H1 (cell line): ENCODE data around the gene TGFBRAP1. TPM values are rescaled to one million over a fixed set of nuclear protein-coding genes. Genes with fewer than 3 reads are reported as not detected.

Experiments used
- CTCF ChIA-PET: fragments of 300-600 bp; sonication (Branson Sonifier 250); formaldehyde crosslinking; loops from one replicate; lab custom pipeline; 2021; ENCODE audit not compliant: partially characterized antibody; lab: Charles Lee
- POLR2A ChIA-PET: fragments of 300-600 bp; sonication (Branson Sonifier 250); formaldehyde crosslinking; loops from one replicate; lab custom pipeline; 2021; ENCODE audit warnings: inconsistent platforms; ENCODE audit not compliant: partially characterized antibody; lab: Charles Lee
- DNase-seq, 2 experiments: peaks; one replicate each; pipeline versions ENCODE4 v3.0.0 to v3.0.0-alpha.2; 2010 to 2022; ENCODE audit warnings: low spot score in 2 of 2, low read depth in 1 of 2, mixed read lengths in 1 of 2
- FAIRE-seq: peaks from 2 replicates; lab custom pipeline; 2011; peaks lifted over from hg19 to GRCh38; lab: Jason Lieb, UNC
- H2AFZ ChIP-seq: 2 replicates; pipeline ENCODE4 v1.8.1; 2012; ENCODE audit warnings: low read length, inconsistent platforms
- H2AK5ac ChIP-seq: 2 replicates; pipeline ENCODE4 v1.6.1; 2013; ENCODE audit warnings: low read depth, low read length
- H2BK120ac ChIP-seq: replicated peaks from 2 replicates; pipeline ENCODE3; 2013; ENCODE audit warnings: low read depth, low read length, inconsistent platforms
- H2BK12ac ChIP-seq: 2 replicates; pipeline ENCODE4 v1.6.1; 2013; ENCODE audit warnings: low read depth, low read length
- H2BK15ac ChIP-seq: 2 replicates; pipeline ENCODE4 v1.6.1; 2013; ENCODE audit warnings: low read length
- H2BK20ac ChIP-seq: 2 replicates; pipeline ENCODE4 v1.6.1; 2013; ENCODE audit warnings: low read length
- H2BK5ac ChIP-seq: 2 replicates; pipeline ENCODE4 v1.6.1; 2013; ENCODE audit warnings: low read depth, low read length
- H3K14ac ChIP-seq: 2 replicates; pipeline ENCODE4 v1.6.1; 2013; ENCODE audit warnings: inconsistent platforms; ENCODE audit not compliant: insufficient read length
- H3K18ac ChIP-seq: 2 replicates; pipeline ENCODE4 v1.6.1; 2013; ENCODE audit warnings: low read length; ENCODE audit errors: extremely low read depth
- H3K23ac ChIP-seq: 2 replicates; pipeline ENCODE4 v1.6.1; 2013; ENCODE audit warnings: inconsistent platforms; ENCODE audit not compliant: insufficient read length
- H3K23me2 ChIP-seq: 2 replicates; pipeline ENCODE4 v1.6.1; 2013; ENCODE audit warnings: low read depth, low read length
- H3K27ac ChIP-seq: 2 replicates; pipeline ENCODE4 v1.6.1; 2011; ENCODE audit warnings: low read depth, low read length, inconsistent platforms
- H3K27me3 ChIP-seq, 4 experiments: replicated peaks in 1 of 4; 1 replicate in 1 of 4; 2 replicates in 3 of 4; pipeline versions ENCODE4 v1.6.1 to v1.8.1; 2011 to 2013; ENCODE audit warnings: low read length in 3 of 4, mild to moderate bottlenecking in 3 of 4, inconsistent platforms in 2 of 4, mixed read lengths in 2 of 4, moderate library complexity in 1 of 4; ENCODE audit not compliant: control insufficient read depth in 3 of 4, insufficient read depth in 3 of 4; ENCODE audit errors: extremely low read depth in 1 of 4
- H3K36me3 ChIP-seq, 4 experiments: 2 replicates each; pipeline versions ENCODE4 v1.6.1 to v1.8.1; 2011 to 2013; ENCODE audit warnings: mild to moderate bottlenecking in 4 of 4, low read length in 3 of 4, moderate library complexity in 2 of 4, control low read depth in 1 of 4, inconsistent platforms in 1 of 4; ENCODE audit not compliant: insufficient read depth in 4 of 4, control insufficient read depth in 2 of 4
- H3K4ac ChIP-seq: replicated peaks from 2 replicates; pipeline ENCODE3; 2013; ENCODE audit warnings: low read length, low read depth, mixed read lengths, inconsistent platforms; ENCODE audit not compliant: insufficient read length
- H3K4me1 ChIP-seq, 4 experiments: replicated peaks in 1 of 4; 1 replicate in 1 of 4; 2 replicates in 3 of 4; pipeline versions ENCODE4 v1.6.1 to v1.8.1; 2011 to 2013; ENCODE audit warnings: low read length in 3 of 4, inconsistent platforms in 2 of 4, mixed read lengths in 1 of 4; ENCODE audit not compliant: insufficient read depth in 4 of 4, control insufficient read depth in 3 of 4
- H3K4me2 ChIP-seq, 2 experiments: 2 replicates each; pipeline versions ENCODE4 v1.6.1 to v1.8.1; 2011 to 2013; ENCODE audit warnings: low read depth in 2 of 2, low read length in 2 of 2, control low read depth in 1 of 2, inconsistent platforms in 1 of 2, mild to moderate bottlenecking in 1 of 2; ENCODE audit not compliant: insufficient read depth in 1 of 2
- H3K4me3 ChIP-seq, 4 experiments: fragments of 200-600, 300-600 bp in 1 of 4; sonication (generic), shearing (Covaris generic), sonication (Bioruptor Twin) in 1 of 4; 2 replicates each; pipeline versions ENCODE4 v1.5.1 to v1.8.1; 2011 to 2016; ENCODE audit warnings: low read length in 4 of 4, low read depth in 3 of 4, control low read depth in 2 of 4, inconsistent platforms in 2 of 4, mild to moderate bottlenecking in 2 of 4, mixed read lengths in 1 of 4, moderate library complexity in 1 of 4; ENCODE audit not compliant: insufficient read depth in 2 of 4; ENCODE audit errors: extremely low read depth in 1 of 4
- H3K56ac ChIP-seq: replicated peaks from 2 replicates; pipeline ENCODE3; 2013; ENCODE audit warnings: low read depth, mild to moderate bottlenecking, mixed read lengths, low read length, inconsistent platforms; ENCODE audit not compliant: insufficient read length
- H3K79me1 ChIP-seq: 2 replicates; pipeline ENCODE4 v1.6.1; 2013; ENCODE audit warnings: low read depth, low read length, control low read depth
- H3K79me2 ChIP-seq, 2 experiments: 2 replicates each; pipeline versions ENCODE4 v1.6.1 to v1.8.1; 2012 to 2013; ENCODE audit warnings: low read length in 2 of 2, mild to moderate bottlenecking in 2 of 2, inconsistent platforms in 1 of 2; ENCODE audit not compliant: insufficient read depth in 2 of 2, control insufficient read depth in 1 of 2
- H3K9ac ChIP-seq, 4 experiments: replicated peaks in 1 of 4; 1 replicate in 1 of 4; 2 replicates in 3 of 4; pipeline versions ENCODE4 v1.6.1 to v1.8.1; 2011 to 2013; ENCODE audit warnings: low read depth in 3 of 4, low read length in 3 of 4, control low read depth in 2 of 4, mild to moderate bottlenecking in 2 of 4, moderate library complexity in 2 of 4, inconsistent platforms in 1 of 4; ENCODE audit errors: extremely low read depth in 1 of 4
- H3K9me3 ChIP-seq, 2 experiments: 2 replicates each; pipeline versions ENCODE4 v1.6.1 to v1.8.1; 2012 to 2013; ENCODE audit warnings: mild to moderate bottlenecking in 2 of 2, moderate library complexity in 2 of 2, control low read depth in 1 of 2, inconsistent platforms in 1 of 2, low read depth in 1 of 2, low read length in 1 of 2, mixed read lengths in 1 of 2; ENCODE audit not compliant: insufficient read depth in 2 of 2
- H4K20me1 ChIP-seq, 2 experiments: replicated peaks in 1 of 2; 2 replicates each; pipeline versions ENCODE3 to v1.8.1; 2011 to 2013; ENCODE audit warnings: inconsistent platforms in 2 of 2, low read length in 2 of 2, mild to moderate bottlenecking in 1 of 2; ENCODE audit not compliant: insufficient read depth in 2 of 2, control insufficient read depth in 1 of 2
- H4K5ac ChIP-seq: 2 replicates; pipeline ENCODE4 v1.6.1; 2013; ENCODE audit warnings: low read length, low read depth, mixed read lengths, inconsistent platforms; ENCODE audit not compliant: insufficient read length
- H4K8ac ChIP-seq: 2 replicates; pipeline ENCODE4 v1.8.0; 2013; ENCODE audit warnings: mild to moderate bottlenecking, moderate library complexity, low read length, inconsistent platforms; ENCODE audit not compliant: insufficient read depth; ENCODE audit errors: extremely low read depth
- H4K91ac ChIP-seq: replicated peaks from 2 replicates; pipeline ENCODE3; 2013; ENCODE audit warnings: low read length, mixed read lengths, inconsistent platforms; ENCODE audit not compliant: insufficient read length
- ATF3 ChIP-seq: IDR thresholded peaks from 2 replicates; pipeline ENCODE4 v1.6.1; 2011; ENCODE audit warnings: low read depth, mild to moderate bottlenecking, low read length; ENCODE audit not compliant: insufficient read depth
- WGBS, 2 experiments: shearing (Covaris generic) in 1 of 2; methylation state at CpG; one replicate each; pipeline versions ENCODE4 v1.1.6 to v1.1.7; 2013 to 2015; ENCODE audit warnings: low lambda C conversion rate in 2 of 2, mixed read lengths in 2 of 2, inconsistent platforms in 1 of 2, low coverage in 1 of 2, missing lambda C conversion rate in 1 of 2; ENCODE audit not compliant: insufficient replicate concordance in 2 of 2, insufficient coverage in 1 of 2, insufficient read length in 1 of 2; ENCODE audit errors: extremely low coverage in 1 of 2, missing lambda C conversion rate in 1 of 2; 5-methylcytosine and 5-hydroxymethylcytosine counted together
- polyA plus RNA-seq, 7 experiments: library from polyadenylated mRNA; depleted of rRNA in 3 of 7; stranded (reverse) in 5 of 7; unstranded in 2 of 7; fragments of >200 nt in 5 of 7; fragments of 200-250 nt in 2 of 7; gene quantifications; 1 replicate in 5 of 7; 2 replicates in 1 of 7; 4 replicates in 1 of 7; pipeline versions ENCODE4 v1.2.1 to v1.2.3, GENCODE V29; 2011 to 2013; ENCODE audit warnings: missing spikeins in 2 of 7, mixed read lengths in 2 of 7
- total RNA-seq: library from RNA; stranded (reverse); fragmentation: NEBNext Ultra II Directional; extraction: Animal tissue kit (Norgen Biotek cat#: 25700); gene quantifications from 2 replicates; pipeline ENCODE4 v1.2.1, GENCODE V29; 2021

Gene TGFBRAP1
- total and polyA plus RNA-seq, 2 of the 8 experiments (the other 6 are each of a cell fraction or from before 2014, with no cell fraction given) = 11.2 to 20.2 TPM

GRCh38 chr2:105269426-105269825, 60.1 kb downstream of the TGFBRAP1 start:
- Histone ChIP-seq H4K91ac (no peak overlapping the region), H2BK12ac (no peak overlapping the region), H3K9me3 (no peaks in the 10 kb centered on the region), H3K27ac (no peak overlapping the region), H4K5ac (no peak overlapping the region), H2BK15ac (no peak overlapping the region), H3K18ac (no peak overlapping the region), H3K23me2 (no peaks in the 10 kb centered on the region), H4K8ac (no peak overlapping the region), H3K36me3 (peaks cover 8 to 35% (median 28%) of the 10 kb centered on the region in 4 experiments; a peak in 7 of 8 replicates), H2AFZ (no peak overlapping the region), H3K9ac (no peak overlapping the region), H2BK120ac (no peak overlapping the region), H2BK5ac (no peak overlapping the region), H3K4me1 (no peaks in the 10 kb centered on the region), H3K4me3 (no peak overlapping the region), H3K79me1 (0 out of 2 replicates have a peak, but pooled peaks cover 2% of the 10 kb centered on the region), H3K23ac (no peak overlapping the region), H3K4me2 (no peak overlapping the region), H4K20me1 (peaks cover 2 to 5% of the 10 kb centered on the region in 2 experiments), H3K56ac (no peak overlapping the region), H3K14ac (no peak overlapping the region), H3K27me3 (no peaks in the 10 kb centered on the region), H2AK5ac (no peak overlapping the region), H3K79me2 (no peaks in the 10 kb centered on the region), H2BK20ac (no peak overlapping the region), H3K4ac (no peak overlapping the region)
- ChIA-PET POLR2A (interaction anchor here (1.2 kb wide), 1 partner anchor 232 kb away, joined by 3 read pairs; the partner anchor contains the start of gene MRPS9), CTCF (interaction anchor here (0.6 to 2.1 kb wide), 7 partner anchors 25 to 620 kb away, joined by 3 to 9 read pairs (median 4); no protein-coding TSS in a partner anchor)
- TF ChIP-seq ATF3 = no peak
- DNase-seq (no peak), FAIRE-seq (no peak)
- WGBS, 2 experiments = 95% methylated on average over 15 of the region's 21 CpGs; no CpG with 5 or more reads in 1 of the 2 experiments
